Glomerular endothelial cell (primary cell): ENCODE measurements around the gene UBTF. TPM values are rescaled to one million over a fixed set of nuclear protein-coding genes. Genes with fewer than 3 reads are reported as not detected.

Experiments used
- DNase-seq: peaks from one replicate; pipeline ENCODE4 v3.0.0-alpha.2; 2011; ENCODE audit warnings: low read depth, low spot score; ENCODE audit errors: extremely low read depth
- total RNA-seq: library from RNA; depleted of rRNA; stranded (reverse); fragments of >200 nt; gene quantifications from 2 replicates; pipeline ENCODE4 v1.2.3, GENCODE V29; 2015

The UBTF gene
- total RNA-seq, 1 donor from 2014 or later, result 58.7 TPM

- no peak for DNase-seq
These were observed 42.6 kb downstream of the UBTF start for GRCh38 chr17:44176671-44177501.

GRCh38 chr17:44176257-44176656, 43.2 kb downstream of the UBTF start:
- DNase-seq, result no peak

GRCh38 chr17:44174427-44174826, 45.0 kb downstream of the UBTF start:
- no peak for DNase-seq

GRCh38 chr17:44171931-44172455, 47.5 kb downstream of the UBTF start:
- no peak for DNase-seq

GRCh38 chr17:44170499-44171201, 48.8 kb downstream of the UBTF start, which contains the start of gene ASB16:
Gene ASB16, plus strand, starts transcription at chr17:44170704. Its CDS starts 86 bp downstream, at chr17:44170790.
- no peak for DNase-seq

GRCh38 chr17:44170135-44170498, 49.4 kb downstream of the UBTF start:
- no peak for DNase-seq

GRCh38 chr17:44167181-44167861, 52.2 kb downstream of the UBTF start:
- no peak for DNase-seq

- no peak for DNase-seq
These were observed 55.0 kb downstream of the UBTF start for GRCh38 chr17:44164476-44164875.

- no peak for DNase-seq
These were observed 59.8 kb downstream of the UBTF start for GRCh38 chr17:44159519-44160210.

GRCh38 chr17:44155488-44155887, 64.0 kb downstream of the UBTF start:
- DNase-seq, result no peak

Other genes starting within 250 kb of the UBTF start
- 1.8 and 4.6 TPM in 2 replicates for gene NAGS, start 215.1 kb downstream of the UBTF start, total RNA-seq
- gene TMEM101, start 204.7 kb downstream of the UBTF start, total RNA-seq, result 30.0 and 37.2 TPM in 2 replicates
- gene LSM12, start 153.0 kb downstream of the UBTF start, total RNA-seq, result 44.3 and 55.3 TPM in 2 replicates
- gene G6PC3, start 148.9 kb downstream of the UBTF start, total RNA-seq, result 41.9 and 60.5 TPM in 2 replicates
- 36.3 and 46.9 TPM in 2 replicates for gene HDAC5, start 96.0 kb downstream of the UBTF start, total RNA-seq
- gene HROB, start 77.7 kb downstream of the UBTF start, total RNA-seq, result 0.92 and 2.9 TPM in 2 replicates
- gene ASB16, start 49.0 kb downstream of the UBTF start, total RNA-seq, result 0.15 and 0.18 TPM in 2 replicates
- 31.9 and 35.5 TPM in 2 replicates for gene TMUB2, start 32.7 kb downstream of the UBTF start, total RNA-seq
- 69.1 and 72.4 TPM in 2 replicates for gene ATXN7L3, start 19.8 kb downstream of the UBTF start, total RNA-seq
- gene SLC4A1, start 48.5 kb upstream of the UBTF start, total RNA-seq, result not detected in 2 replicates
- gene RUNDC3A, start 88.9 kb upstream of the UBTF start, total RNA-seq, result 0.58 and 0.82 TPM in 2 replicates
- 100 and 126 TPM in 2 replicates for gene SLC25A39, start 105.1 kb upstream of the UBTF start, total RNA-seq
- 1,120 and 1,192 TPM in 2 replicates for gene GRN, start 125.6 kb upstream of the UBTF start, total RNA-seq
- gene FAM171A2, start 144.2 kb upstream of the UBTF start, total RNA-seq, result 25.0 and 28.9 TPM in 2 replicates
- gene ITGA2B, start 170.0 kb upstream of the UBTF start, total RNA-seq, result 0.23 and 0.24 TPM in 2 replicates